Inflammatory macrophage treated with lipopolysaccharide for 4 hours (primary cell): ENCODE results near the gene FANCE.

Source experiments
- DNase-seq: peaks from one replicate; pipeline ENCODE4 v3.0.0-alpha.2; 2020

The FANCE gene

GRCh38 chr6:35468980-35469750 is 17.0 kb downstream of the FANCE start:
- no peak for DNase-seq

DNA sequence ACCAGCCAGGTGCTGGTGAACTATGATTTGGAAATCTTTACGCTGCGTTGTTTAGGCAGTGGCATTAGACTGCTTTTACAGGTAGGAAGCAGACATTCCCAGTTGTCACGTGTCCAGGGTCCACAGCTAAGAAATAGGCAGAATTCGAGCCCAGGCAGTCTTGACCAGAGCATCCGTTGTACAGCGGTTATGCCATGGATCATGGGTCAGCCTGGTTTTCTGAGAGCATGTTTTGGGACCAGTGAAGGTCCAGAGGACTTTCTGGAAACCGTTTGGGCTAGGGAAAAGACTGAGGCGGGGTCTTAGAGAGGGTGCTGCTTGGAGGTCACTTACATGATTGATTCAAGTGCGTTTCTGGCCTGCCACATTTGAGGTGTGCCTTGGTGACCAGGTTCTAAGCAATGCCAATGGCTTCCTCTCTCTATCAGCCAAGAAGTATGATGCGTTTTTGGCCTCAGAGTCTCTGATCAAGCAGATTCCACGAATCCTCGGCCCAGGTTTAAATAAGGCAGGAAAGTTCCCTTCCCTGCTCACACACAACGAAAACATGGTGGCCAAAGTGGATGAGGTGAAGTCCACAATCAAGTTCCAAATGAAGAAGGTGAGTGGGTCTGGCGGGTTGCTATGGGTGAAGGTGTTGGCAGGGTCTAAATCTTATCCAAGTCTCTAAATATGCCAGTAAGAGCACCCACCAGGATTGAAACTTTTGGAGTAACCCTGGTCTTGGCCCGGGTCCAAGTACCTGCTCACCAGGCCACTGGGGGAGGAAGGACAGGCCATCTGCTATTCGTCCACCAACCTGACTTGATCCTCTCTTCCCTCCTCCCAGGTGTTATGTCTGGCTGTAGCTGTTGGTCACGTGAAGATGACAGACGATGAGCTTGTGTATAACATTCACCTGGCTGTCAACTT is 17.9 kb downstream of the FANCE start:
- DNase-seq: no peak

GRCh38 chr6:35470663-35471120 is 18.6 kb downstream of the FANCE start:
- no peak for DNase-seq

GRCh38 chr6:35471836-35472345 is 19.8 kb downstream of the FANCE start:
- no peak for DNase-seq

DNA sequence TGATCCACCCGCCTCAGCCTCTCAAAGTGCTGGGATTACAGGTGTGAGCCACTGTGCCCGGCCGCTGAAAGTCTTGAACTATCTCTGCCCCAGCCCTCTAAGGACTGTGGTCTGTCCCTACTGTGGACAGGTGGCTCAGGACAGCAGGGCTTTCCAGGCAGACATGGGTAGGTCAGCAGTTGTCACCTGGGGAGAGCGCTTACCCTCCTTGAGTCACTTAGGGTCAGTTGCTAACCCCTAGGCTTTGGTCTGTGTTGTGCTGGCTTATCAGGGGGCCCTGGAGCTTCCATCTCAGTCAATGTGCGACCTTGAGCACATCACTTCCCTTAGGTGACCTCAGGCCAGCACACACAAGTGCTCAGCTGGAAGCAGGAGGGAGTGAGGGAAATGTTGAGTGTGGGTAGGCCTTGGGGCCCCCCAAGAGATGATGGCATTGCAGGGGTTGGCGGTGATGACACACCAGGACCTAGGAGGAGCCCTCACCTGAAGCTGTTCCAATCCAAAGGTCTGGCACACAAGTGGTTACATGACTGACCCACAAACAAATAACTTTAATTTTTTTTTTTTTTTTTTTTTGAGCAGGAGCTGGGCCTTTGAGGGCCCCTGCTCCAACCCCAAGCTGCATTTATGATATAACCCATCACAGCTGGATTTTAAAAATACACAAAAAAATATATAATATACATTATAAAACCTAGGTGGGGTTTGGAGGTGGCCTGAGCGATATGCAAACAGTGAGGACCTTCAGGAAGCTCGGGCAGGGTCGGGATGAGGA is 21.1 kb downstream of the FANCE start:
- DNase-seq: no peak

DNA sequence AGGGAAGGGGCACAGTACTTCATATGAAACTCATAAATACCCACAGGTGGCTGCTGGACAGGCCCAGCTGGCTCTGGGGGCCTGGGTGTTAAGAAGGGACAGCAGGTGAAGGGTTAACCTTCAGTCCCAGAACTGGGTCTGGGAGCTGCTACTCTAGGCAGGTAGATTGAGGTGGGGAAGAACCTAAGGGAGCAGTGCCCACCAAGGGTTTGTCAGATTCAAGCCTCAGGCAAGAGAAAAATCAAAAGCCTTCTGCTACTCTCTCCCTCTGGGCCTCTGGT is 21.7 kb downstream of the FANCE start:
- no peak for DNase-seq

DNA sequence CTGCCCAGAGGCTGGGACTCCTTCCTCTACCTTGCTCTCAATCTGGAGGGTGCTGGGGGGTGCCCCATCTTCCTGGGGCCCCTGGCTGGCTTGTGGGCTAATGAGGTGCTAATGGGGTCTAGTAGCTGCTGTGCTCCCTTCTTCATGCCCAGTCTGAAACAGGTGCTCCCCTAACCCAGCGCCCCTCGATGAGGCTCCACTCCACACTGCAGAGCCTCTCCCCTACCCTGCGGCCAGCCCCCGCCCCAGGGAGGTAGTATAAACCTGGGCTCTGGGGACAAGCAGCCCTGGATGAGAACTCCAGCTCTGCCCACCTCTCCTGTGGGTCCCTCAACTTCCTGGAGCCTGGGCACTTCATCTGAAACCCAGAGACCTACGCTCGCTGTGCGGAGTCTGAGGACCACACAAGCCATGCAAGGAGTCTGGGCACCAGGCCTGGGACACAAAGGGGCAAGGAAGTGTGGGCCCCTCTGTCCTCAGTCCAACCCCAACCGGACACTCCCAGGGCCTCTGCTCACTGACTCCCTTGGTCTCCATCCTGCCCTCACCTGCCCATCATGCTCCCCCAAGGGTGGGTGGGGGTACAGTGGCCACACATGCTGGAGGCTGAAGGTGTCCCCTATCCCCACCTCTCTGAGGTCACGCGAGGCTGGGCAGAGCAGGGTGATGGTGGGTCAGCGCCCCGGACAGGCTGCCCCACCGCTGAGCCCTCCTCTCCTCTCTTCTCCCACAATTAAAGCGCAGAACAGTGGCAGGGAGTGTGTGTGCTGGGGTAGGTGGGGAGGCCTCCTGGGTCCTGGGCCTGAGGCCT is 22.2 kb downstream of the FANCE start:
- DNase-seq: no peak

DNA sequence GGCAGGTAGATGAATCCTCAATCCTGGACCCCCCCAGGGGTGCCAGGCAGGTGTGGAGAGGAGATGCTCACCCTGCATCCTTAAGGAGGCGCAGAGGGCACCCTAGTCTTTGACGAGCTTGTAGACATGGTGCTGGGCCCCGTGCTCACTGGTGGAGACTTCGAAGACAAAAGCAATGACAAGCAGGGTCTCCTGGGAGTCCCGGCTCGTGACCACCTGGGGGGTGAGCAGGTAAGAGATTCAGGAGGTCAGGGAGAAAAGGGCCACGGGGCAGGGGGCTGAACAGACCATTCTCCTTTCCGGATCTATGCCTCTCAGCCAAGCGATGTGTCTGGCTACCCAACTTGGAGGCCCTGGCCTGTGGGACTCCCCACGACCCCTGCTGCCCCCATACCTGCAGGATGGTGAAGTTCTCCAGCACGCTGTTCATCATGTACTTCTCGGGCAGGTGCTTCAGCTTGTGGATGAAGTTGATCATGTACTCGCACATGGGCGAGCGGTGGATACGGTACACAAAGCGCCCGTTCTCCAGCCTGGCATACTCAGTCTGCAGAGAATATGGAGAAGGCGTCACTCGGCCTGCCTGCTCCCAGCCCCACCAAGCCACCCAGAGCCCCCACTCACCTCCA is 22.9 kb downstream of the FANCE start:
- no peak for DNase-seq

DNA sequence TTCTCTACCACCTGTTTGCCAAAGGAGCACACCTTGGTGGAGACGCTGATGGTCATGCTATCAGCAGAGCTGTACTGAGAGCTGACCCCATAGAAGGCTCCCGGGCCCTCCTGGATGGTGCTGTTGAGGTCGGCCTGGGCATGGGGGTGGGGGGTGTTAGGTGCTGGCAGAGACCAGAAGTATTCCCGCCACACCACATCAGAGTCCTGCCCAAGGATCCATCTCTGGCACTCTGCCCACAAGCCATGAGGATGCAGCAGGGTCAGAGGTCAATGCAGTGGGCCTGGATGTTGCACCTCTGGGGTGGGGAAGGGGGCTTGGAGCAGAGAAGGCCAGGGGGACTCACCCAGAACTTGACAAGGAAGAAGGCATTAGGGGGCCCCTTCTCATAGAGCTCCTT is 23.4 kb downstream of the FANCE start:
- no peak for DNase-seq

DNA sequence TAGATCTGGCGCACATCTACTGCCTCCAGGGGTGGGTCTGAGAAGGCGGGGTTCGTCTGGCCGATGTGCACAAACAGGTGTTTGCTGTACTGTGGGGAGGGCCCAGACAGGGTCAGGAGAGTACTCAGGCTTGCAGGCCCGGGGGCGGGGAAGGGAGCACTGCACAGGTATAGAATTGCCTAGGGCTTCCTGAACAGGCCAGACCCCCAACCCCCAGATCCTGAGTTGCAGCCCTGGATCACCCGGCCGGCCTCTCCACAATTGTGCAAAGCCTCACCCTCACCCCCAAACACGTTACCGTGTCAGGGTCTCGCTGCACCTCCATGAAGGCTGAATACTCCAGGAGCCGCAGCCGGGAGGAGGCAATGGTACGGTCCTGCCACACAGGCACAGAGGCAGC is 23.9 kb downstream of the FANCE start:
- DNase-seq: no peak

DNA sequence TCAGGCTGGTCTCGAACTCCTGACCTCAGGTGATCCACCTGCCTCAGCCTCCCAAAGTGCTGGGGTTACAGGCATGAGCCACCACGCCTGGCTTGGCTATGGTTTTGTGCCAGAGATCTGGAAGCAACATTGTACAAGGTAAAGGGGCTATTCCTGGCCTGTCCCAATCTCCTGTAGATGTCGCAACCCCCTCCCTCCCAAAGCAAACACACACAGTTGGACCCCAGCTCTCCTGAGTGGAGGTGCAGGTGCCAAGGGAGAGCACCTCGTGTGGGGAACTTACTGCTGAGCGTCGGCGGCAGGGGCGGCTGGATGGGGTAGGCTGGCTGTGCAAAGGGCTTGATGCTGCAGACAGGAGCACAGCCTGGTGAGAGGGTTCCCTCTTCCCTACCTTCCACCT is 24.9 kb downstream of the FANCE start:
- DNase-seq: no peak

- no peak for DNase-seq
Measured at GRCh38 chr6:35477551-35478179, 25.5 kb downstream of the FANCE start.

DNA sequence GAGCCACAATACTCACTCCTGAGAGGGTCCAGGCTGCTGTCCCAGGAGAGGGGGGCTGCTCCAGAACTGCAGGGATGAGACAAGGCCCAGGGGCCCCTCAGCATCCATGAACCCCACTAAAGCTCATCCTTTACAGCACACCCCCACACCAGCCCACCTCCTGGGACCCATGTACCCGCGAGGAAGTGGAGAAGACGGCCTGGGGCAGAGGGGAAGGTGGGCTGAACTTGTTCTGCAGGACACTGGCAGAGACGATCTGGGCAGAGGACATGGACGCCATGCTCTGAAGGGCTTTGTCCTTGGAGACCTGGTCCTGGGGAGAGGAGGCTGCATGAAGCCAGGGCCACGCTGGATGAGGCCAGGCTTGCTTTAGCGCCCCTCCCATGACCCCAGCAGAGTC is 26.1 kb downstream of the FANCE start:
- DNase-seq: no peak

DNA sequence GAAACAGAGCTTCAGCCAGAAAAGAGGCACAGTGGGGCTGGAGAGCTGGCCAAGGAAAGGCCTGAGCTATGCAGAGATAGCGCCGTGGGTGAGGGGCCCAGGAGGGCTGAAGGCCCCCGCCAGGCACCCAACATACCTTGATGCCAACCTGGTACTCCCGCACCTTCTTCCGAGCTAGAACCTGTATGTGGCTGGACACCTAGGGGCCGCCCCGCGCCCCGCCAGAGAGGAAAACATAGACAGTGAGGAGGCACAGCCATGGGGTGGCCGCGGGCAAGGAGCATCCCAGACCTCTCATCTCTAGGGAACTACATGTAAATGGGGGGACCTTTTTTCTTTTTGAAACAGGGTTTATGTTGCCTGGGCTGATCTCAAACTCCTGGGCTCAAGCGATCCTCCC is 28.0 kb downstream of the FANCE start:
- no peak for DNase-seq

DNA sequence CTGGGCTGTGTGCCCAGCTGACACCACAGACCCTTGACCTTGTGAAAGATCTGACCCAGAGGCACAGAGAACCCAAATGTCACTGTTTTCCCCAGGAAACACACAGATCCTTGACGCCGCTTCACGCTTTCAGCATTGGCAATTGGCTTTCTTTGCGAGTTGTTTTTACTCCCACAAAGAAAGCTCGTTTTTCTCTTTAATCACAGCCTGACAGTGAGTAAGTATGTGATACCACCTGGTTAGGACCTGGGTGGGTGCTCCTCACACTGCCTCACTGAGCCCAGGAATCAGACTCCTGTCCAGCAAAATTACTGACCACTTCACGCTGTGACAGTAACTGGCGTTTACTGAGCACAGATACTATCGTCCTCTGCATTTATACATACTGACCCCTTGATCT is 29.1 kb downstream of the FANCE start:
- no peak for DNase-seq

DNA sequence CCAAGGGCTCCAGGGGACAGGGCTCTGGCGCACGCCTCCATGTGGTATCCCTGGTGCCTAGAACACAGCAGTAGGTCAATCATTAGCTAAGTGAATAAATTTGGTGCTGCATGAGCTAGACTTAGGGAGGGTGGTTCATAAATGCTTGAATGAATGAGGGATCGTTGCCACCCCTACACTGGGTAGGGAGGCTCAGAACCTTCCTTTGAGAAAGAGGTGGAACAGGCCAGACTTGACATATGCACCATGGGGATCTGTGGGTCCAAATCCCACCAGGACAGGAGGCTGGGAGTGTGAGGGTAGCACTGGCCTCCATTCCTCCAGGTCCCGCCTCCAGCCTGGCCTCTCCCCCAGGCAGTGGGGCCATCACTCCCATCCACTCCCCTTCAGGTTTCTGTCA is 30.9 kb downstream of the FANCE start:
- no peak for DNase-seq

GRCh38 chr6:35483490-35483889 is 31.4 kb downstream of the FANCE start:
- no peak for DNase-seq

- no peak for DNase-seq
Measured at GRCh38 chr6:35483893-35484645, 31.9 kb downstream of the FANCE start.

DNA sequence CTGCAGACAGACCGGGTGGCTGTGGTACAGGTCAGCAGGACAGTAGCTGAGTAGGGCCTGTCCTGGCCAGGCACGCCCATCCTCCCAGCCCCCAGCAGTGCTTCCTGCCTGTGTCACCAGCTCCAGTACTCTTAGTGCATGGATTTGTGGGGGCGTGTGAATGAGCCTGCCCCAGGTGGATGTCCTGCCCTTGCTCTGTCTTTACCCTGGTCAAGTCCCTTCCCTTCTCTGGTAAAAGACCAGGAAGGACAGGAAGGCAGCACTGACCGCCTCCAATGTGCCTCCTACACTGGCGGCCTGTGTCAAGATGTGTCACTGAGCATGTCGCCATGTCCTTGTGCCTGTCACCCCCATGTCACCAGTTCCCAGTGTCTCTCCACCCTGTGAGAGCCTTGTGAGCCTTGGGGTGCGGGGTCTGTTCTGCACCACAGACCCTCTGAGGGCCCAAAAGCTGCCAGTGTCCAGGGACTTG is 32.8 kb downstream of the FANCE start:
- DNase-seq: peak; percentile 79

- DNase-seq: no peak
Measured at GRCh38 chr6:35485402-35485877, 33.3 kb downstream of the FANCE start.
